Gastroesophageal sphincter (tissue), 4 donors: ENCODE results near the gene ING2. TPM values are rescaled to one million over a fixed set of nuclear protein-coding genes. Genes with fewer than 3 reads are reported as not detected.

Experiments
- total RNA-seq, 4 donors: library from RNA; depleted of rRNA; stranded (reverse); fragments of >200 nt; gene quantifications; one replicate each; pipeline ENCODE4 v1.1.0, GENCODE V29; 2016

ING2 gene
- total RNA-seq, 4 donors from 2014 or later: 27.9 to 64.4 (median 48.4) TPM

Other genes with a start within 250 kb of the ING2 start
- gene CLDN22, start 184.8 kb upstream of the ING2 start, total RNA-seq: 1 to 10 TPM in 1 of 4 donors, not detected in 3; 1.4 TPM
- gene CLDN24, start 182.6 kb upstream of the ING2 start, total RNA-seq: not detected
- 10 to 100 TPM; 25.5 to 31.6 (median 28.9) TPM for gene CDKN2AIP, start 60.4 kb upstream of the ING2 start, total RNA-seq
- gene RWDD4, start 154.1 kb downstream of the ING2 start, total RNA-seq: 10 to 100 TPM; 29.6 to 43.0 (median 32.8) TPM
- gene TRAPPC11, start 154.2 kb downstream of the ING2 start, total RNA-seq: 10 to 100 TPM; 42.1 to 57.5 (median 54.7) TPM